ENCODE measurements around the gene ZNF581.

ZNF581 gene

DNA sequence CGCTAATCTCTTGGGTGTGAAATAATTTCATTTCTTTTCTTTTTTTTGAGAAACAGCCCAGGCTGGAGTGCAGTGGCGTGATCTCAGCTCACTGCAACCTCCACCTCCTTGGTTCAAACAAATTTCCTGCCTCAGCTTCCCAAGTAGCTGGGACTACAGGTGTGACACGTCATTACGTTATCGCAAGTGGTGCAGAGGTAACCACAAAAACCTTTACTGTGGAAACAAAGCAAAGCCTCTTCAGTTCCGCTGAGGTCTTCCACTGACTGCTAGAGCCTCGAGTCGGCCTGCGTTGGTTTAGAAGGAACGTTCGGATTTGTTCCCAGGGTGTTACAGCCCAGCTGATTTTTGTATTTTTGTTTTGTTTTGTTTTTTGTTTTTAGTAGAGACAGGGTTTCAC is 17.1 kb upstream of the ZNF581 start:
- no peak for DNase-seq (ENCODE audit: low read depth in 2 of 2)

DNA sequence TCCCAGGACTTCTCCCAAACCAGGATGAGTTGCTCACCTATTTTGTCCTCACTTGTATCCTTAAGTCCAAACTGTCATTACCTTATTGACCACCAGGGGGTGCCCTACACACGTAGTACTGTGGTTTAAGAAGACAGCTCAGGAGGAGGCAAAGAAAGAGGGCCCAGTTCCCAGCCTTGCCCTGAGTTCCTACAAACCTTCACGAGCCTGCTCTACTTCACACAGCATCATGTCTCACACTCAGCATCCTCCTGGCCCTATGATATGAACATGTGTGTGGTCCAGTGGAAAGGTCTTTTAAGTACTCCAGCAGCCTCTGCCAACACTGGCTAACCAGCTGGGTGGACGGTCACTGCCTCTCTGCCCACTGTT is 11.0 kb upstream of the ZNF581 start:
- DNase-seq (ENCODE audit: low read depth in 2 of 2): peak; percentile 62 to 74

DNA sequence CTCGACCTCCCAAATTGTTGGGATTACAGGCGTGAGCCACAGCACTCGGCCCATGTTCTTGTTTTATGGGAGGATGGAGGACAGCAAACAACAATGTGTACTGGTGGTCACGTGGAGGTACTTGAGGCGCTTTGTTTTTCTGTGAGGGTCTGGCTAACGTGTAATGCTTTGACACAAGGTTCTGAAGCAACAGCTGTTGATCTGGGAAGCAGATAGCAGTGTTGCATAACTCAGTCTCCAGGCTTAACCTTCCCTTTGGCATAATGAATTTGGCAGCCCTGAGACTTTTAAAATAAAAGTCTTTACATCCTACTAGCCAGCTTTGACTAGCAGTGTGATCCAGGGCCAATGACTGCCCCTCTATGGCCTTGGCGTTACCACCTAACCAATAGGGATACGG is 9.6 kb upstream of the ZNF581 start:
- no peak for DNase-seq (ENCODE audit: low read depth in 2 of 2)

DNA sequence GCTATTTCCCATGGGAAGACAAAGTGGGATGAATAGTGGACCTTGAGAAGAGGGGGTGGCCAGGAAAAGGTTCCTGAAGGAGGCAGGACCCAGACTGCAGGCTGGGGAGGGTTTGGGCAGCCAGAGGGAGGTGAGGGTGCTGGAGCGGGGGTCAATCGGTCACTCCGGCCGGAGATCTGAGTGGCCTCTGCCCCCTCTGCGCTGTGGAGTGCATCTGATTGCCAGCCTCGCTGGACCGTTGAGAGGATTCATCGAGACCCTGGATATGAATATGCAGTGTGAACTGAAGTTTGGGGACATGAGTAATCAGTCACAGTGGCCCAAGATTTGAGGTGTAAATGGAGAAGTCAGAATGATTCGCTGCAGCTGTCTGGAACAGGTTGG is 8.1 kb upstream of the ZNF581 start:
- no peak for DNase-seq (ENCODE audit: low read depth in 2 of 2)

DNA sequence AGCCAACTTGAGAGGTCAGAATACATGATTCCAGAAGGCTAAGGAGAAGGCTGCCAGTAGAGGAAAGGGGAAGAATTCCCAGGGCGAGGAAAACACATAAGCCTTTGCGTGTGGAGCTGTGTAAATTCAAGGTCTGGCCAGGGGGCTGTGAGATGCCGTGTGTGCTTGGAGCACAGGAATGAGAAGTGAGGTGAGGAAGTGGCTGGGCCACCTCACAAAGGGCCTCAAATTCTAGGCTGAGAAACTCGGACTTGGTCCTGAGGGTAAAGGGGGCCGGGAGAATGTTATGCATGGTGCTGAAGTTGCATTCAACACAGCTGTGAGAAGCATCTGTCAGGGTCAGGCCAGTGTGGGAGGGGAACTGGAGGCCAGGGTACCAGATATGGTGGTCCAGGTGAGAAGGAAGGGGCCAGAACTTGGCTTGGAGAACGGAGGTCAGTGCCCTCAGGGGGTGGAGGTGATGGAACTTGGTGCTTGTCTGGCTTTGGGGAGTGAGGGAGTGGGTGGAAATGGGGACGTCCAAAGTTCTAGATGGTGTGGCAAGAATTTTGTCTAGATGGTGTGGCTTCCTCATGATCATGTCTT is 7.5 kb upstream of the ZNF581 start:
- no peak for DNase-seq (ENCODE audit: low read depth in 2 of 2)

DNA sequence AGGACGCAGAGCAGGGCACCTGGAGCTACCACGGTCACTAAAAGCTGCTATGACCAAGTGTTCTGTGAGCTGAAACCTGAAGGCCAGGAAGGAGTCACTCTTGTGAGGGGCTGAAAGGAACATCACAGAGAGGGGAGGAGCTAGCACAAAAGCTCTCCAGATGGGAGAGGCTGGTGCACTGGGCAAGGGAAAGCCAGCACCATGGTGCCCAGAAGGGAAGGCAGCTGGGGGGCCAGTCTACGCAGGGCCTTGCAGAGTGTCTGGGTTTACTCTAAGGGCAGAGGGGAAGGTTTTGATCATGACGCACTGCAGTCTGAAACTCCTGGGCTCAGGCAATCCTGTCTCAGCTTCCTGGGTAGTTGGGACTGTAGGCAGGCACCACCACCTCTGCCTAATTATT is 6.7 kb upstream of the ZNF581 start:
- DNase-seq (ENCODE audit: low read depth in 2 of 2): no peak

DNA sequence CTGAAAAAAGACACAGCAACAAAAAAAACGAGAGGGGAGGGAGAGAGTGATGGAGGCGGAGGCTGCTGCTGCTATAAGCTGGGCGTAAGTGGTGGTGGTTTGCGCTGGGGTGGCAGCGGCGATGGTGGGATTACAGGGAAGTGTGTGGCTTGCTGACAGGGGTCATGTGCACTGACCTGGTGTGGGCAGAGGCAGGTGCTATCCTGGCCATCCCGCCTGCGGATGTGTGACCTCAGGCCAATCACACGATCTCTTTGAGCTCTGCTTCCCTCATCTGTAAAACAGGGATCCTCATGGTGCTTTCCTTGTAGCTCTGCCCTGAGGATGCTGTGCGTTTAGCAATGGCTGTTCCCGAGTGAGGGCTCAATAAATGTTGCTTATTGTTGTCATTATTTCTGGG is 5.9 kb upstream of the ZNF581 start:
- no peak for DNase-seq (ENCODE audit: low read depth in 2 of 2)

DNA sequence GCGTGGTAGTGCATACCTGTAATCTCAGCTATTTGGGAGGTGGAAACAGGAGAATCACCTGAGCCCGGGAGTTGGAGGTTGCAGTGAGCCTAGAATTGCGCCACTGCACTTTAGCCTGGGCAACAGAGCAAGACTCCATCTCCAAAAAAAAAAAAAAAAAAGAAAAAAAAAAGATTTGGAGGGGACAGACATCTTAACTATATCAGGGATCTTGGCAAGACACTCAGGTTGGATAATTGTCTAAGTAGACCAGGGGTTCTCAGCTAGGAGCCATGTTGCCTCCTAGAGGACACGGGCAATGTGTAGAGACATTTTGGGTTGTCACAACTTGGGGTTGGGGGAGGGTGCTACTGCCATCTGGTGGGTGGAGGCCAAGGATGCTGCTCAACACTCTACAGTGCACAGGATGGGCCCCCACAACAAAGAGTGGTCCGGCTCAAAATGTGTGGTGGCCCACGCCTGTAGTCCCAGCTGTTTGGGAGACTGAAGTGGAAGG is 4.5 kb upstream of the ZNF581 start:
- DNase-seq (ENCODE audit: low read depth in 2 of 2): peak in 1 of 2 donors; percentile 59

DNA sequence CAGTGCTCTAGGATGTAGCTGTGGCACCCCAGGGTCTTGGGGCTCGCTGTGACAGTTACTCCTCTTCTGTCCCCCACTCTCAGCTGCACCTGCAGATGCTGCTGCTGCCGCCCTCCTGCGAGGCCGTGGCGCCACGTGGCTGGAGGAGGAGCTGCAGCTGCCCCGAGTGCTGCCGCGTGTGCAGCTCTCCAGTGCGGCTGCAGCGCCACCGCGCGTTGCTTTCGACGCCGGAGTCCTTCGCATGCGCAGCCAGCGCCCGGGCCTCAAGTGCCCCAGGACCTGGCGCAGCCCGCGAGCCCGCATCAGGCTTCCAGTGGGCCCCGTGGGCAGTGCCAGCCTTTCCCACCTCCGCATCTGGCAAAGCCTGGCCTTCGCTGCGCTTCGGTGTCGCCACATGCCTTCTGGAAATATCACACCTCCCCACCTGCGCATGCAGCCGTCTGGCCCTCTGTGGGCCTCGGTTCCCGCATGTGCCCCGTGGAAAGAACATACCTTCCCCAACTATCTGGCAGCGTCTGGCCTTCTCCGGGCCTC is 3.3 kb upstream of the ZNF581 start:
- DNase-seq (ENCODE audit: low read depth in 2 of 2): peak; percentile 63 to 65

DNA sequence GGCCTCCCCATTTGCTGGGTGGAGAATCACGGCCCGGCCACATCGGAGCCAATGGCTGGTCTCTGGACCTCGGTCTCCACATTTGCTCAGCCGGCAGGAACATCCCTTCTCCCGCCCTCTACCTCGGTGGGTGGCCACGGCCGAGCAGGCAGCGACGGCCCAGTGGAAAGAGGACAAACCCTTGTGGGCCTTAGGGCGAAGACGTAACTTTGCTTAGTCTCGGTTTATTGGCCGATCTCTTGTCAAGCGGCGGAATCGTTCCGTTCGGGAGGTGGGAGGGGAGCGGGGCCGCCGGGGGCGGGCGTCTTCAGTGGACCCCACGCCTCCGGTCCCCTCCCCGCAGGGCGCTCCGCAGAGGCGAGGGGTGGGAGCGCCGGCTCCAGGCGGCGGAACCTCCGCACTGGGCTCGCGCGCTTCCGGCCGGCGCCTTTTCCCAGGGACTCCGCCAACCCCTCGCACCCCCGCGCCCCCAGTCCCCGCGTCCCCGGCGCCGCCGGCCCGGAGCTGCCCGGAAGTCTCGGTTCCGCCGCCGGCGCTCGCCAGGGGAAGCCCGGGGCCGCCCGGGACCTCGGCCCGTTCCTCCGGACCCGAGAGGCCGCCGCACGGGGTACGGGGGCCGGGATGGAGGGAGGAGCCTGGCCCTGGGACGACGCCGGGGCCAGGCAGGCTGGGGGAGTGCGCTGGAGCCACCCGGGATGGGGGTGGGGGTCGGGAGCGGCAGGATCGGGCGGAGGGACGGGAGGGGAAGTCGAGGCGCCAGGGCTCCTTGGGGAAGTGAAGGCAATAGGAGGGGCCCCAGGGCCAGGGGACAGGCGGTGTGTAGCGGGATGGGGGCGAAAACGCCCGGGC is 2.6 kb upstream of the ZNF581 start, which contains the start of gene ZNF580:
TSS of gene ZNF580 (plus strand) at position 426 of the 849 bp plus-strand sequence. CDS start 1,507 bp downstream, outside the sequence.
- peak; percentile 56 to 64 for DNase-seq (ENCODE audit: low read depth in 2 of 2)

DNA sequence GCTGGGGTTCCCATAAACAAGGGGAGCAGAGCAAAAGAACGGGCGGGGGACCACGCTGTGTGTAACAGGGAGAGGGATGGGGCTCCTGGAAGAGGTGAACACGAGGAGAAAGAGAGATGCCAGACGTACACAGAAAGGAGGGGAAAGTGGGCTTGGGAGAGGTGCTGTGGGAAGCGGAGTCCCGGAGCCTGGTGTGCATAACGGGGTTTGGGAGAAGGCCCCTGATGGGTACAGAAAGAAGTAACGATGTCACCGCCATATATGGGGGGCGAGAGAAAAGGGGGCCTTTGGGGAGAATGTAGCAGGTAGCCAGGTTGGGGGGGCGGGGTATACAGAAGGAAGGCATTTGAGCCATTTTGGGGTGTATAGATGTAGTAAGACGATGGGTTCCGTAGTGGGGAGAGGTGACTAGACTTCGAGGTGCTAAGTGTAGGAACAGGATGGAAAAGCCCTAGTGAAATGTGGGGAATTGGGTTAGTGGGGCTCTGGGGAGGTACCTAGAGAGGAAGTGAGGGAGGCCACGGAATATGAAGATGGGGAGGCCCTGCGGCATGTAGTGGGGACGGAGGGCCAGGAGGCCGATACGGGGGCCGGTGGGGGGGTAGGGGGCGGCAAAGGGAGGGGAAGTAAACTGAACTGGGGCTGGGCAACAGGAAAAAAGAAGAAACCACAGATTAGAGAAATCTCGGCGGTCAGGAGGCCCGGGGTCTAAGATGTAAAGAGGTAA is 1.9 kb upstream of the ZNF581 start:
- no peak for DNase-seq (ENCODE audit: low read depth in 2 of 2)

DNA sequence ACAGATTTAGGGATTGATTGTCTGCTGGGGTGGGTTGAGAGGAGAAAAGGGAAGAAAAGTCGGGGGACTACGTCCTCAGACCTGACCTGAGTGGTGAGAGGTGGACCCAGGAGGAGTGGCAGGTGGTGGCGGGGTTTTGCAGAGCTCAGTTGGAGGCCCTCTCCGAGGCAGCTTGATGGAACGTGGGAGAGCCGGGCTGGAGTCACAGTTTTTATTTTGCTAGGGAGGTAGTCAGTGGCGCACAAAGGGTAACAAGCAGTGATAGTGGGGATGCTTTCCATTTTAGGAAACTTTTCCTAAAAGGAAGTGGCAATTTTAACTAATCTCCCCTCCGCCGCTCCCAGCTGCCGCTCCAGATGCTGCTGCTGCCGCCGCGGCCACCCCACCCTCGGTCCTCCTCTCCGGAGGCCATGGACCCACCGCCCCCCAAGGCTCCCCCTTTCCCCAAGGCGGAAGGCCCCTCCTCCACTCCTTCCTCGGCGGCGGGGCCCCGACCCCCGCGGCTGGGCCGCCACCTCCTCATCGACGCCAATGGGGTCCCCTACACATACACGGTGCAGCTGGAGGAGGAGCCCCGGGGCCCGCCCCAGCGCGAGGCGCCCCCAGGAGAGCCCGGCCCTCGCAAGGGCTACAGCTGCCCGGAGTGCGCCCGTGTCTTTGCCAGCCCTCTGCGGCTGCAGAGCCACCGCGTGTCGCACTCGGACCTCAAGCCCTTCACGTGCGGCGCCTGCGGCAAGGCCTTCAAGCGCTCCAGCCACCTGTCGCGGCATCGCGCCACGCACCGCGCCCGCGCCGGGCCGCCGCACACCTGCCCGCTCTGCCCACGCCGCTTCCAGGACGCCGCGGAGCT is 1.1 kb upstream of the ZNF581 start:
- no peak for DNase-seq (ENCODE audit: low read depth in 2 of 2)

DNA sequence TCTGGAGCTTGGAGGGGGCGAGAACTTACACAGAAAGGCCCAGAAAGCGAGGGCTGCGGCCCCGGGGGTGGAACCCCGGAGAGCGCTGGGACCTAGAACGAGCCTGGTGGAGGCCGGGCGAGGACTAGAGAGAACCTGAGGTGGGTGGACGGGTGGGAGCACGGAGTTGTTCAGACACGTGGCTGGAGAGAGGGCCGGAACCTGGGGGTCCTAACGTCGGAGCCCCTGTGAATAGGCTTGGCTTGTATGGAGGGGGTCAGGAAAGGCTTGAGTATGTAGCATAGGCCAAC is 383 bp downstream of the ZNF581 start:
- DNase-seq (ENCODE audit: low read depth in 2 of 2): no peak

DNA sequence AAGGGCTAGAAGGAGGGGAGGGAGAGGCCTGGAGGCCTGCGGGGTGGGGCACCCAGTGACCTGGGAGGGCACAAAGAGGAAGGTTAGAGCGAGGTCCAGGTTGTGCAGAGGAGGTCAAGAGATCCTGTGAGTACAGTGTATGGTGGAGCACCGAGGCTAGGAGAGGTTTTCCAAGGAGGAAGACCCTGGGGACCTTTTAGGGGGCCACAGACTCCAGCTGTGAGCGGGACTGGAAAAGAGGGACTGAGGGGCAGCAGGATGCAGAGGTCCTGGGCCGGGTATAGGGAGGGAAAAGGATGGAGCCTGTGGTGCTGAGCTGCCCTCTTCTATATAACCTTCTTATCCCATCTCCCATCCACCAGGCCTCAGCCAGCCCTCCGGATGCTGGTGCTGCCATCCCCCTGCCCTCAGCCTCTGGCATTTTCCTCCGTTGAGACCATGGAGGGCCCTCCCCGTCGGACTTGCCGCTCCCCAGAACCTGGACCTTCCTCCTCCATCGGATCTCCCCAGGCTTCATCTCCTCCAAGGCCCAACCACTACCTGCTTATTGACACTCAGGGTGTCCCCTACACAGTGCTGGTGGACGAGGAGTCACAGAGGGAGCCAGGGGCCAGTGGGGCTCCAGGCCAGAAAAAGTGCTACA is 863 bp downstream of the ZNF581 start:
- DNase-seq (ENCODE audit: low read depth in 2 of 2): no peak

DNA sequence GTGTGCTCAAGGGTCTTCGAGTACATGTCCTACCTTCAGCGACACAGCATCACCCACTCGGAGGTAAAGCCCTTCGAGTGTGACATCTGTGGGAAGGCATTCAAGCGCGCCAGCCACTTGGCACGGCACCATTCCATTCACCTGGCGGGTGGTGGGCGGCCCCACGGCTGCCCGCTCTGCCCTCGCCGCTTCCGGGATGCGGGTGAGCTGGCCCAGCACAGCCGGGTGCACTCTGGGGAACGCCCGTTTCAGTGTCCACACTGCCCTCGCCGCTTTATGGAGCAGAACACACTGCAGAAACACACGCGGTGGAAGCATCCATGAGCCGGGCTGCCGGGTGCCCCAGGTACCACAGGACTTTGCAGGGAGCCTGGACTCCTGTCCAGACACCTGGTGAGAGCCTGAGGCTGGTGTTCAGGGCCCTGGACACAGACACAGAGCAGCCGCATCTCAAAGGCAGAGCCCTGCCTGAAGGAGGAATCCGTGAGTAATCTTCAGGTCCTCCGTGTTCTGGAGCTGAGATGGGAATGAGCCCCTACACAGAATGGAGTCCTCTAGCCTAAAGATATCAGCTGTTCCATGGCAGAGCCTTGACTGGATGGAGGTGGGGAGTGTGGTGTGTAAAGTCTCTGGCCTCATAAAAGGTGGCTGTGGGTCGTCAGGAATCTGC is 1.5 kb downstream of the ZNF581 start:
- no peak for DNase-seq (ENCODE audit: low read depth in 2 of 2)

DNA sequence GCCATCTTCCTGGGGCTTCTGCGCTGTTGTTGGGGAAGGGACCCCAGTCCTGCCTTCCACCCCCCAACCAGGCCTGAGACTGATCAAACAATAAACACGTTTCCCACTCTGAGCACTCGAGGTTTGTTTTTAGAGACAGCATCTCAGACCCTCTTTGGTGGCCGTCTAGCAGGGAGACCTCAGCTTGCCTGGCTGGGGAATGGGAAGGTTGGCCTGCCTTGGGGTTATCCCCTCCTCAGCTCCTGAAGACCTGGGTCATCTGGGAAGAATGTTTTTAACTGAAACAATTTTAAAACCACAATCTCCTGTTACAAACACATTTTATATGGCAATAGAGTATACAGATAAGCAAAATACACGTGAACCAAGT is 2.0 kb downstream of the ZNF581 start:
- DNase-seq (ENCODE audit: low read depth in 2 of 2): no peak

DNA sequence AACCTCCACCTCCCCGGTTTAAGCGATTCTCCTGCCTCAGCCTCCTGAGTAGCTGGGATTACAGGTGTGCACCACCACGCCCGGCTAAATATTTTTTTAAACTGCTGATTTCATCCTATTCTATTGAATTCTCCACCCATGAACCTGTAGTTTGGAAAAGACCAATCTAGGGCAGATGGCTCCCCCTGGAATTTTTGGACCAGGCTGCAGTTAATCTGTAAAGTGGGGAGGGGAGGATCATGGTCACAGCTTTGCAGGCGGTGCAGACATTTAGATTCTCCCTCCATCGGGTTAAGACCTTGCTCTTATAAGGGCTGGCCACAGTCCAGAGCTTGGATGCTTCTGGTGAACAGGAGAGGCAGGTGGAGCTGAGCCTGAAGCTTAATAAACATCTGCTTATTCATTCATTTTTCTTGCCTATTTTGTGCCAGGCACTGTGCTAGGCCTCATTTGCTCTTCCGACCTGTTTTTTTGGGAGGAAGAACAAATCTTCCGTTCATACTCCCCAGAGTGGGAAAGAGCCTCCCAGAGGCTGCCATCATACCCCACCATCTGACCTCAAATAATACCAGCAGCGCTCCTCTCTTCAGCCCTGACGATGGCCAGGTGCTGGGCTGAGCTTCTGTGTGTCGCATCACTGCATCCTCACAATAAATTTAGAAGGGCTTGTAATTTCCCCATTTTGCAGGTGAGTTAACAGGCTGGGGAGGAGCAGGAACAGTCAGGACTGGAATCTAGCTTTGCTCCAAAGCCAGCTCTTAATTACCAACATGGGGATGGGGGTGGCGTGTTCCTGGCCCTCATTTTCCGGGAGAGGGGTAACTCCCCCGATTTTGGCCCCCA is 3.7 kb downstream of the ZNF581 start:
- DNase-seq (ENCODE audit: low read depth in 2 of 2): no peak

DNA sequence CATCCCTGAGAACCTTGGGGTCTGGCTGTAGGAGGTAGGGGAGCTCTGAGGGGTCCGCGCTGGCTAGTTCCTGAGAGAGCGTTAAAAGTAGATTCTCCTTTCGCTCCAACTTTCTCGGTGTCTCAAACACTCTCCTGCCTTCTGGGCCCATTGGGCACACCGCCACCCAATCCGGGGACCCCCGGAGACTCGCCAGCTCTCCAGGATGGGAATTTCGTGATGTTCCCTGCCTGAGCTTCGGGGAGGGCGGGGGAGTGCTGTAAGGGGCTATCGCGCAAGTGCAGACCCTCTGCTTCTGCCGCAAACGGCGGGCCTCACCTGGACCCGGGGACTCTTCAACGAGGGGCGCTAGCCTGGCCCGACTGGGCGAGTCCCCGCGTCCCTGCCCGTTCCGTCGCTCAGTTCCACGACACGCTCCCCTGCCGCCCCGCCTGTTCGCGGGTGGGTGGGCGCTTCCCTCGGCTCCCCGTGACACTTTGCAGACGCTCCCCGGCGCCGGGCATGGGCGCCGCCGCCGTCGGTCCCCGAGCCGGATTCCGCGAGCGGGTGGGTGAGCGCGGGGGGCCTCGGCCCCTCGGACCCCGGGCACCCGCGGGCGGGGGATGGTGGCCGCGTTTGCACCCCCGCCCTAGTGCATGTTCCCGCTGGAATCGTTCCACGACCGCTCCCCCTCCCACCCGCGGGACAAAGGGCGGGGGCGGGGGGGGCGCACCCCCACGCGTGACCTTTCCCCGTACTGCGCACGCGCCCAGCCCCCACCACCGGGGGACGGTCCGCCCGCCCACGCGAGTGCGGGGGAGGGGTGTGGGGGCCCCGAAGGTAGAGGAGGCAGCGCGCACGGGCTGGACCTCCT is 4.5 kb downstream of the ZNF581 start, which contains the start of gene CCDC106:
TSS of gene CCDC106 (plus strand) at position 481 of the 853 bp plus-strand sequence. CDS start 835 bp downstream, outside the sequence.
- no peak for DNase-seq (ENCODE audit: low read depth in 2 of 2)

Measured in stimulated activated CD8-positive, alpha-beta memory T cell treated with anti-CD3 and anti-CD28 coated beads, Interleukin-2, amount 100 ng/mL, for 48 hours (primary cell).